Sigmoid colon (tissue), 4 donors: Measurements from ENCODE around the gene GPS1.

Experiments used
- EP300 ChIP-seq, 4 donors: sonication (generic); formaldehyde crosslinking; IDR thresholded peaks; one replicate each; pipeline ENCODE4 v1.6.1; 2017; ENCODE audit warnings: antibody characterized with exemption in 4 of 4
- TF ChIP-seq, protein P1 (sequence below), 4 experiments: fragments of 450-650 bp in 3 of 4; fragments of 200-600 bp in 1 of 4; IDR thresholded peaks; one replicate each; pipeline ENCODE4 v1.5.1; 2016 to 2019; ENCODE audit warnings: antibody characterized with exemption in 4 of 4, mild to moderate bottlenecking in 3 of 4, moderate library complexity in 2 of 4

DNA sequence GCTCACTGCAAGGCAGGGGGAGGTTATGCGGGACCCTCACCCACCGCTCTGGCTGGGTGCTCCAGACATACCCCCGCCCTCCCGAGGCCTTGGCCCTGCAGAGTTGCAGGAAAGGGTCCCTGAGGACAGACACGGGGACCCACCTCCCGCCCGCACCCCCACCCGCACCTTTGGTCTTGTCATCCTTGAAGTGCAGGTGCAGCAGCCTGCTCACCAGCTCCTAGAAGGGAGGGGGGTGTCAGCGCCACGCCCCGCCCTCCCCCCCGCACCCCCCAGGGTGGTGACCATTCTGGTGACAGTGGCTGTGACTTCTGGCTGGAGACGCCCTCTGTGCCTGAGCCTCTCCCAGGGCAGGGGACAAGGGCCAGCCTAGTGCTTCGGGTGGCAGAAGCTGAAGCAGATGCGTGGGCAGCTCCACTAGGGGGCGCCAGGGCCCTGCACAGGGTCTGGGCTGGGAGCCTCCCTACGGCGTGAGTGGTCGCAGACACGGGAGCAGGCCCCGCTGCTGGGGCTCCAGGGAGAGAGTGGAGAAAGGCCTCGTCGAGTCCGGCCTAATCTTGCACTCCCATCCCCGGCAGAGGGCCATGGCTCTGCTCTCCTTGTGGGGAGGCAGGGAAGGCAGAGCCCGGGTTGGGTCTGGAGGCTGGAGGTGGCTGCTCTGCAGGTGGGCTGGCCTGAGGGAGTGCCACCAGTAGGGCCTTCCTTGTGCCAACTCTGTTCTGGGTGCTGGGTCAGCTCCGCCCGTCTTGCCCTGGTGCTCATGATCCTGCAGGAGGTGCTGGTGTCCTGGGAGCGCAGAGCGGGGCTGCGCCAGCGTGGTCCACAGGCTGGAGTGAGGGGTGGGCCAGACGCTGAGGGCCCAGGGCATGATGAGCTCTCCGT, 31.8 kb upstream of the GPS1 start:
- TF ChIP-seq, protein P1, sequence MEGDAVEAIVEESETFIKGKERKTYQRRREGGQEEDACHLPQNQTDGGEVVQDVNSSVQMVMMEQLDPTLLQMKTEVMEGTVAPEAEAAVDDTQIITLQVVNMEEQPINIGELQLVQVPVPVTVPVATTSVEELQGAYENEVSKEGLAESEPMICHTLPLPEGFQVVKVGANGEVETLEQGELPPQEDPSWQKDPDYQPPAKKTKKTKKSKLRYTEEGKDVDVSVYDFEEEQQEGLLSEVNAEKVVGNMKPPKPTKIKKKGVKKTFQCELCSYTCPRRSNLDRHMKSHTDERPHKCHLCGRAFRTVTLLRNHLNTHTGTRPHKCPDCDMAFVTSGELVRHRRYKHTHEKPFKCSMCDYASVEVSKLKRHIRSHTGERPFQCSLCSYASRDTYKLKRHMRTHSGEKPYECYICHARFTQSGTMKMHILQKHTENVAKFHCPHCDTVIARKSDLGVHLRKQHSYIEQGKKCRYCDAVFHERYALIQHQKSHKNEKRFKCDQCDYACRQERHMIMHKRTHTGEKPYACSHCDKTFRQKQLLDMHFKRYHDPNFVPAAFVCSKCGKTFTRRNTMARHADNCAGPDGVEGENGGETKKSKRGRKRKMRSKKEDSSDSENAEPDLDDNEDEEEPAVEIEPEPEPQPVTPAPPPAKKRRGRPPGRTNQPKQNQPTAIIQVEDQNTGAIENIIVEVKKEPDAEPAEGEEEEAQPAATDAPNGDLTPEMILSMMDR (IDR thresholded peaks at IDR 0.05), result peak; percentile 21 to 59 (median 49)
- TF ChIP-seq EP300 (IDR thresholded peaks at IDR 0.05), result no peak
